ENCODE data around the gene CFAP300. TPM values are rescaled to one million over a fixed set of nuclear protein-coding genes. Genes with fewer than 3 reads are reported as not detected.

The CFAP300 gene
- total and polyA plus RNA-seq, 2 donors from 2014 or later: 4.3 to 8.2 TPM

DNA sequence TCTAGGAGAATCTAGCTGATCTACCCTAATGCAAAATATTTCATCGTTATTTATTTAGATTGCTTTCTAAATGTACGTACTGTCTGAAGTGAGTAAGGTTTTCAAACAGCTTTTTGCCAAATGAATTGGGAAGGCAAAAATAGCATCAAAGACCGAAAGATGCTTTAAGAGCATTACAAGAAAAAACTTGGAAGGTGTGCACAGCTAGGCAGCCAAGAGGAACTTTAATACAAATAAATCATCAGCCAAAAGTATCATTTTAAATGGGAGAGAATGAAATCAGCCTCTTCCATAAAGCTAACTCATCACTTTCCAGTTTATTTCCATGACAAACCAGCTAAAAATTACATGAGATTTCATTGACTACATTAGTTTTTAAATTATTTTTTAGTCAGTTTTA, 30.2 kb upstream of the CFAP300 start:
- Histone ChIP-seq H3K27ac (ENCODE audit: low read depth in 2 of 2, low read length in 2 of 2) (no peak overlapping the region), H3K27me3 (ENCODE audit: control insufficient read depth, insufficient read depth, low read length) (no peaks in the 10 kb centered on the region), H3K4me3 (ENCODE audit: low read length in 3 of 3) (no peak overlapping the region), H3K9me3 (ENCODE audit: control insufficient read depth in 2 of 3, insufficient read depth in 1 of 3, low read length in 3 of 3) (no peaks in the 10 kb centered on the region), H3K9ac (ENCODE audit: low read length in 3 of 3) (no peak overlapping the region), H3K36me3 (ENCODE audit: control insufficient read depth in 2 of 3, insufficient read depth in 3 of 3, low read length in 3 of 3) (no peaks in the 10 kb centered on the region), H3K4me1 (ENCODE audit: control insufficient read depth in 2 of 3, insufficient read depth in 2 of 3, low read depth in 1 of 3, low read length in 3 of 3) (no peaks in the 10 kb centered on the region)
- intact Hi-C loops (cut with DNase I): no loop called here
- DNase-seq (no peak), FAIRE-seq (no peak)
- TF ChIP-seq, protein P1, sequence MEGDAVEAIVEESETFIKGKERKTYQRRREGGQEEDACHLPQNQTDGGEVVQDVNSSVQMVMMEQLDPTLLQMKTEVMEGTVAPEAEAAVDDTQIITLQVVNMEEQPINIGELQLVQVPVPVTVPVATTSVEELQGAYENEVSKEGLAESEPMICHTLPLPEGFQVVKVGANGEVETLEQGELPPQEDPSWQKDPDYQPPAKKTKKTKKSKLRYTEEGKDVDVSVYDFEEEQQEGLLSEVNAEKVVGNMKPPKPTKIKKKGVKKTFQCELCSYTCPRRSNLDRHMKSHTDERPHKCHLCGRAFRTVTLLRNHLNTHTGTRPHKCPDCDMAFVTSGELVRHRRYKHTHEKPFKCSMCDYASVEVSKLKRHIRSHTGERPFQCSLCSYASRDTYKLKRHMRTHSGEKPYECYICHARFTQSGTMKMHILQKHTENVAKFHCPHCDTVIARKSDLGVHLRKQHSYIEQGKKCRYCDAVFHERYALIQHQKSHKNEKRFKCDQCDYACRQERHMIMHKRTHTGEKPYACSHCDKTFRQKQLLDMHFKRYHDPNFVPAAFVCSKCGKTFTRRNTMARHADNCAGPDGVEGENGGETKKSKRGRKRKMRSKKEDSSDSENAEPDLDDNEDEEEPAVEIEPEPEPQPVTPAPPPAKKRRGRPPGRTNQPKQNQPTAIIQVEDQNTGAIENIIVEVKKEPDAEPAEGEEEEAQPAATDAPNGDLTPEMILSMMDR (IDR thresholded peaks at IDR 0.05; ENCODE audit: borderline replicate concordance, extremely low read depth, insufficient read depth): no peak

DNA sequence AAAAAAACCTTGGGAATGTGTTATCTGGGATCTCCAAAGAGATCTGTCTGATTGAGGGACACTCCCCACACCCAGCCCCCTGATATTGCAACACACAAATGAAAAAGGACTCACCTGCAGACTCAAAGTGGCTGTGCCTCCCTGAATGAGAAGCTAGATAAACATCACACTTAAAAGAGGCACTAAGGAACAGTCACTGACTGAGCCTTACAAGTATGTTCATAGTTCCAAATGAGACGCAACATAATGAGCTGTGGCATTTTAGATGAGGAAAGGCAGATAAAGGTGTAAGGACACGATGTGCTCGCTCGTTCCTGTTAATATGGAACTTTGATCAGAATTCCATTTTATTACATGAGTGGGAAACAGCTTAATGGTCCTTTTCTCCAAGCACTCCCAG, 21.0 kb upstream of the CFAP300 start:
- peaks cover 0 to 2% (median 0%) of the 10 kb centered on the region in 3 donors for H3K4me1 ChIP-seq (ENCODE audit: control insufficient read depth in 2 of 3, insufficient read depth in 2 of 3, low read depth in 1 of 3, low read length in 3 of 3)
- H3K27me3 ChIP-seq (ENCODE audit: control insufficient read depth, insufficient read depth, low read length): no peaks in the 10 kb centered on the region
- H3K27ac ChIP-seq (ENCODE audit: low read depth in 2 of 2, low read length in 2 of 2): no peak overlapping the region
- no peaks in the 10 kb centered on the region for H3K9me3 ChIP-seq (ENCODE audit: control insufficient read depth in 2 of 3, insufficient read depth in 1 of 3, low read length in 3 of 3)
- peak in 1 of 5 donors; percentile 10 for DNase-seq
- H3K4me3 ChIP-seq (ENCODE audit: low read length in 3 of 3): no peak overlapping the region
- no peak overlapping the region for H3K9ac ChIP-seq (ENCODE audit: low read length in 3 of 3)
- TF ChIP-seq, protein P1 (IDR thresholded peaks at IDR 0.05; ENCODE audit: borderline replicate concordance, extremely low read depth, insufficient read depth): no peak
- intact Hi-C loops (cut with DNase I): no loop called here
- FAIRE-seq: no peak
- H3K36me3 ChIP-seq (ENCODE audit: control insufficient read depth in 2 of 3, insufficient read depth in 3 of 3, low read length in 3 of 3): no peaks in the 10 kb centered on the region

DNA sequence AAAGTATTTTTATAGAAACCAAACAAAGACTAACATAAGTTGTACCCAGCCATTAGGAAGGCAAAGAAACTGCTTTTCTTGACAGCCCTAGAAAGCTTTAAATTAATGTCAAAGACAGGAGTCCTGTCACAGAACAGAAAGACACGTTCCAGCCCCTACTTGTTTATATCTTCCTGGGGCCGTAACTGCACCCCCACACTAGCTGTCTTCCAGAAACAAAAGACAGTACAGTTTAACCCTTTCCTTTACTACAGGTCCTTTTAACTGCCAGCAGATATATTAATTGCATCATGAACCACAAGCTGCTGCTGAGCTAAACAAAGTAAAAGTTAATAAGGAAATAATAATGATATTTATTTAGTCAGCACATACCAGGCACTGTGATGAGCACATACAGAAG, 20.3 kb upstream of the CFAP300 start:
- FAIRE-seq: no peak

More for the DNA sequence above, 20.3 kb upstream of the CFAP300 start:
- no peaks in the 10 kb centered on the region for H3K9me3 ChIP-seq (ENCODE audit: control insufficient read depth in 2 of 3, insufficient read depth in 1 of 3, low read length in 3 of 3)
- peaks cover 0 to 2% (median 0%) of the 10 kb centered on the region in 3 donors for H3K4me1 ChIP-seq (ENCODE audit: control insufficient read depth in 2 of 3, insufficient read depth in 2 of 3, low read depth in 1 of 3, low read length in 3 of 3)
- H3K27me3 ChIP-seq (ENCODE audit: control insufficient read depth, insufficient read depth, low read length): no peaks in the 10 kb centered on the region
- no peak overlapping the region for H3K9ac ChIP-seq (ENCODE audit: low read length in 3 of 3)
- intact Hi-C loops (cut with DNase I): no loop called here
- TF ChIP-seq, protein P1 (IDR thresholded peaks at IDR 0.05; ENCODE audit: borderline replicate concordance, extremely low read depth, insufficient read depth): no peak
- no peak overlapping the region for H3K27ac ChIP-seq (ENCODE audit: low read depth in 2 of 2, low read length in 2 of 2)
- H3K4me3 ChIP-seq (ENCODE audit: low read length in 3 of 3): no peak overlapping the region
- H3K36me3 ChIP-seq (ENCODE audit: control insufficient read depth in 2 of 3, insufficient read depth in 3 of 3, low read length in 3 of 3): no peaks in the 10 kb centered on the region
- DNase-seq: peak in 1 of 5 donors; percentile 4

All from kidney (tissue), 14 donors.